Suprapubic skin (tissue), 4 donors: ENCODE data around the gene SUSD6. TPM values are rescaled to one million over a fixed set of nuclear protein-coding genes. Genes with fewer than 3 reads are reported as not detected.

Experiments
- DNase-seq, 2 donors: peaks; one replicate each; pipeline ENCODE4 v3.0.0-alpha.2; 2019; ENCODE audit warnings: low spot score in 2 of 2
- H3K27ac ChIP-seq: fragments of 200-600 bp; sonication (generic); one replicate; pipeline ENCODE4 v1.5.1; 2019
- H3K27me3 ChIP-seq: fragments of 200-600 bp; sonication (generic); one replicate; pipeline ENCODE4 v1.5.1; 2019
- H3K36me3 ChIP-seq: fragments of 200-600 bp; sonication (generic); one replicate; pipeline ENCODE4 v1.5.1; 2019
- H3K4me1 ChIP-seq: fragments of 200-600 bp; sonication (generic); one replicate; pipeline ENCODE4 v1.5.1; 2019
- H3K4me3 ChIP-seq: fragments of 200-600 bp; sonication (generic); one replicate; pipeline ENCODE4 v1.5.1; 2019; ENCODE audit warnings: mild to moderate bottlenecking
- H3K9me3 ChIP-seq: fragments of 200-600 bp; sonication (generic); one replicate; pipeline ENCODE4 v1.5.1; 2019
- EP300 ChIP-seq: sonication (generic); formaldehyde crosslinking; IDR thresholded peaks from one replicate; pipeline ENCODE4 v1.6.1; 2017; ENCODE audit warnings: antibody characterized with exemption
- POLR2A ChIP-seq, 2 donors: fragments of 450-650 bp; IDR thresholded peaks; one replicate each; pipeline ENCODE4 v1.6.1; 2017; ENCODE audit warnings: antibody characterized with exemption in 2 of 2, mild to moderate bottlenecking in 2 of 2, moderate library complexity in 2 of 2
- POLR2AphosphoS5 ChIP-seq, 3 donors: sonication (generic); formaldehyde crosslinking; IDR thresholded peaks; one replicate each; pipeline ENCODE4 v1.6.1; 2017; ENCODE audit warnings: antibody characterized with exemption in 3 of 3
- WGBS: methylation state at CpG from one replicate; pipeline ENCODE4 v1.1.5; 2018; 5-methylcytosine and 5-hydroxymethylcytosine counted together
- total RNA-seq, 4 donors: library from RNA; depleted of rRNA; stranded (reverse); fragments of >200 nt; gene quantifications; one replicate each; pipeline ENCODE4 v1.1.0, GENCODE V29; 2016
- TF ChIP-seq, protein P1 (sequence below), 2 donors: fragments of 200-600 bp in 1 of 2; fragments of 450-650 bp in 1 of 2; sonication (generic) in 1 of 2; IDR thresholded peaks; one replicate each; pipeline ENCODE4 v1.5.1; 2016 to 2019; ENCODE audit warnings: antibody characterized with exemption in 2 of 2, mild to moderate bottlenecking in 1 of 2, moderate library complexity in 1 of 2

The SUSD6 gene
- total RNA-seq, 4 donors from 2014 or later, result 45.1 to 60.4 (median 56.7) TPM

DNA sequence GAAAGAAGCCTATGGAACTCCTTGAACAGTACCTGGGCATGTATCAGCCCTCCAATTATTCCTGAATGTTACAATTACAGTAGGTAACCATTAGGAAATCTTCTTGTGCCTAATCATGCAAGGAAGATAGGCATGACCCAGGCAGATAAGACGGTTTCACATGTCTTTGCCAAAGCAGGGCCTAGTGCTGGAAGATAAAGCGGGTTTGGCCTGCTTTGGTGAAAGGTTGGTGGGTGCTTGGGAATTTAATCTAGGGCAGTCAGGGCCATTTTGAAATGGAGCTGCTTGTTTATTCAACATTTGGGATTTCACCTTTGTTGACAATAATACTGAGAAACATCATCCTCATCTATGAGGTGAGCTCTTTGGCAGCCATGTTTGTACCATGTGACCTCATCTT is 143.1 kb downstream of the SUSD6 start:
- no peak for DNase-seq
- H3K27ac ChIP-seq, result no peak overlapping the region
- no peaks in the 10 kb centered on the region for H3K27me3 ChIP-seq
- no peaks in the 10 kb centered on the region for H3K36me3 ChIP-seq
- H3K4me1 ChIP-seq, result peaks cover 8% of the 10 kb centered on the region
- no peak for TF ChIP-seq POLR2AphosphoS5 (IDR thresholded peaks at IDR 0.05)
- TF ChIP-seq, protein P1, sequence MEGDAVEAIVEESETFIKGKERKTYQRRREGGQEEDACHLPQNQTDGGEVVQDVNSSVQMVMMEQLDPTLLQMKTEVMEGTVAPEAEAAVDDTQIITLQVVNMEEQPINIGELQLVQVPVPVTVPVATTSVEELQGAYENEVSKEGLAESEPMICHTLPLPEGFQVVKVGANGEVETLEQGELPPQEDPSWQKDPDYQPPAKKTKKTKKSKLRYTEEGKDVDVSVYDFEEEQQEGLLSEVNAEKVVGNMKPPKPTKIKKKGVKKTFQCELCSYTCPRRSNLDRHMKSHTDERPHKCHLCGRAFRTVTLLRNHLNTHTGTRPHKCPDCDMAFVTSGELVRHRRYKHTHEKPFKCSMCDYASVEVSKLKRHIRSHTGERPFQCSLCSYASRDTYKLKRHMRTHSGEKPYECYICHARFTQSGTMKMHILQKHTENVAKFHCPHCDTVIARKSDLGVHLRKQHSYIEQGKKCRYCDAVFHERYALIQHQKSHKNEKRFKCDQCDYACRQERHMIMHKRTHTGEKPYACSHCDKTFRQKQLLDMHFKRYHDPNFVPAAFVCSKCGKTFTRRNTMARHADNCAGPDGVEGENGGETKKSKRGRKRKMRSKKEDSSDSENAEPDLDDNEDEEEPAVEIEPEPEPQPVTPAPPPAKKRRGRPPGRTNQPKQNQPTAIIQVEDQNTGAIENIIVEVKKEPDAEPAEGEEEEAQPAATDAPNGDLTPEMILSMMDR (IDR thresholded peaks at IDR 0.05), result no peak
- no peak for TF ChIP-seq POLR2A (IDR thresholded peaks at IDR 0.05)
- TF ChIP-seq EP300, result no peak
- H3K9me3 ChIP-seq, result no peaks in the 10 kb centered on the region
- no peak overlapping the region for H3K4me3 ChIP-seq
- 90% methylated on average over 2 of the region's 2 CpGs for WGBS

DNA sequence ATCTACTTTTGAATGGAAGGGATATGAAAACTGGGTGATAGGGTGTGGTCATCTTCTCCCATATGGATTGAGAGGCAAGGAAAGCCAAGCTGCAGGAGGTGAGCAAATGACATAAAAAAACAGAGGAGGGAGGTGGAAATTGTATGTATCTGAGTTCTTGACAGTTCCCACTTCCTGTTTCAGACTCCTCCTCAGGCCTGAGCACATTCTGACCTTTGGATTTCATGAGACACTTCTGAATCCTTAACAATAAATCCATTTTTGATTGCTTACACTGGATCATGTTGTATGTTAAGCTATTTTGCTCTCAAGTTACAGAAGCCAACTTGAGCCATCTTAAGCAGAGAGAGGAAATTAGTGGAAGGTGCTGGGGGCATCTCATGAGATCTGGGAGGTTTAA is 143.9 kb downstream of the SUSD6 start:
- Histone ChIP-seq H3K36me3 (no peaks in the 10 kb centered on the region), H3K4me3 (no peak overlapping the region), H3K9me3 (no peaks in the 10 kb centered on the region), H3K27ac (peak overlapping the region; percentile 76), H3K4me1 (peaks cover 8% of the 10 kb centered on the region), H3K27me3 (no peaks in the 10 kb centered on the region)
- no peak for DNase-seq
- no peak for TF ChIP-seq POLR2A (IDR thresholded peaks at IDR 0.05)
- TF ChIP-seq, protein P1 (IDR thresholded peaks at IDR 0.05), result no peak
- TF ChIP-seq EP300, result no peak
- no peak for TF ChIP-seq POLR2AphosphoS5 (IDR thresholded peaks at IDR 0.05)

DNA sequence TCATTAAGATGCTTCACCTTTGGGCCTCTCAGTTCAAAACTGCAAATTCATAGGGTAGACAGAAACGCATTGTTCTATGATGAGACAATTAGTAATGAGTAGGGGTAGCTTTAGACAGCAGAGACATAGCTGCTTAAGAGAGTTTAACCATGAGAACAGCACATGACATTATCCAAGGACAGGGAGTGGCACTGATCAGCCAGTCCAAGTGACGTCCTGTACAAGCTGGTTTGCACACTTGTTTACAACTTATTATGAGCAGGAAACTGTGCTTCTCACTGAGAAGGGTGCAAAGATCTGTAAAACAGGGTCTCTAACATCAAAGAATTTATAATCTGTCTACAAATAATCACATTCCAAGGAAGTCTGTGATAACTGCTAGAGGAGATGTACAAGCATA is 144.4 kb downstream of the SUSD6 start:
- TF ChIP-seq POLR2AphosphoS5 (IDR thresholded peaks at IDR 0.05) (no peak), EP300 (no peak), POLR2A (IDR thresholded peaks at IDR 0.05) (no peak)
- TF ChIP-seq, protein P1 (IDR thresholded peaks at IDR 0.05), result no peak
- peaks cover 8% of the 10 kb centered on the region for H3K4me1 ChIP-seq
- H3K4me3 ChIP-seq, result no peak overlapping the region
- H3K36me3 ChIP-seq, result no peaks in the 10 kb centered on the region
- WGBS, result 61% methylated on average over 2 of the region's 2 CpGs
- no peaks in the 10 kb centered on the region for H3K27me3 ChIP-seq
- no peaks in the 10 kb centered on the region for H3K9me3 ChIP-seq
- no peak for DNase-seq
- H3K27ac ChIP-seq, result peak overlapping the region; percentile 76

DNA sequence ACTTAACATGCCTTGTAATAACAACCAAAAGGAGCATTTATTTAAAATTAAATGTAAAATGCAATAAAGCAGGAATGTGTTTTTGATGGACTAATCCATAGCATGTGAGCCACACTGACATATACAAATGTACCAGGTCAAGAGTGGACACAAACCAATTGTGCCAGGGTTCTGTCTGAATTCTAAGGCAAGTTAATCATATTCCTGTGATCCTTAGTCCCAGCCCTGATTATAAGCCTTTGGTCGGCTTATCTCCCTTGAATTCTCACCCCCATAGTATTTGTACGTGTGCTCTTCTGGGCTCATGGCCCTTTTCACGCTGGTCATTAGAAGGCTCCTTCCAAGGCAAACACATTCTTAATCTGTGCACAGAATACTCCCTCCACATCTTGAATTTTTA is 144.9 kb downstream of the SUSD6 start:
- Histone ChIP-seq H3K36me3 (no peaks in the 10 kb centered on the region), H3K4me3 (no peak overlapping the region), H3K27me3 (no peaks in the 10 kb centered on the region), H3K9me3 (no peaks in the 10 kb centered on the region), H3K4me1 (peaks cover 8% of the 10 kb centered on the region), H3K27ac (peak overlapping the region; percentile 76)
- TF ChIP-seq, protein P1 (IDR thresholded peaks at IDR 0.05), result no peak
- TF ChIP-seq POLR2AphosphoS5 (IDR thresholded peaks at IDR 0.05) (no peak), EP300 (no peak), POLR2A (IDR thresholded peaks at IDR 0.05) (no peak)
- WGBS, result 94% methylated on average over 3 of the region's 3 CpGs
- no peak for DNase-seq

DNA sequence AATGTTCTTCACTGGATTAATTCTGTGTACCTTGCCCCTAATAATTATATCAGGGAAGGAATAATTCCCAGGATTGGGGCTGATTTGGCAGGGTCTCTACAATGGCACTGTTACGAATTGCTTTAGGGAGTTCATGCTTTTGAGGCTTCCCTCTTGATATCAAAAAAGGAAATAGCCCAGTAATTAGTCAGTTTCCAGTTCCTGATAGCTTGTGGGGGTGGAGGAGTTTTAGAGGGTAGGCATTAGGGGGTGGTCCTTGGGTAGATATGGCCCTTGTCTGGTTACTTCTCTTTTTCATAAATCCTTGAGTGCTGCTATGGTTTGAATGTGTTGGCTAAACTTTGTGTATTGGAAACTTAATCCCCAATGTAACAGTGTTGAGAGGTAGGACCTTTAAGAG is 149.4 kb downstream of the SUSD6 start:
- Histone ChIP-seq H3K36me3 (no peaks in the 10 kb centered on the region), H3K27me3 (peaks cover 4% of the 10 kb centered on the region), H3K9me3 (no peaks in the 10 kb centered on the region), H3K4me1 (peaks cover 4% of the 10 kb centered on the region), H3K4me3 (no peak overlapping the region), H3K27ac (no peak overlapping the region)
- DNase-seq, result no peak
- TF ChIP-seq EP300, result no peak
- no peak for TF ChIP-seq POLR2A (IDR thresholded peaks at IDR 0.05)
- TF ChIP-seq, protein P1 (IDR thresholded peaks at IDR 0.05), result no peak
- TF ChIP-seq POLR2AphosphoS5 (IDR thresholded peaks at IDR 0.05), result no peak
- WGBS, result 79% methylated on average over 1 of the region's 1 CpG
